HepG2 (cell line): ENCODE data around the gene NUDT7. TPM values are rescaled to one million over a fixed set of nuclear protein-coding genes. Genes with fewer than 3 reads are reported as not detected.

ENCODE experiments used
- ARNTL ChIP-seq: sonication (generic); formaldehyde crosslinking; IDR thresholded peaks from 2 replicates; pipeline ENCODE4 v1.4.0; 2020; ENCODE audit warnings: mild to moderate bottlenecking, missing genetic modification reagents
- ATF1 ChIP-seq: IDR thresholded peaks from 2 replicates; pipeline ENCODE4 v1.6.1; 2016; ENCODE audit warnings: mild to moderate bottlenecking, control low read depth
- CHD2 ChIP-seq: IDR thresholded peaks from 2 replicates; pipeline ENCODE4 v1.6.1; 2011; ENCODE audit warnings: low read depth, low read length, improper control_type of control experiment
- CREB1 ChIP-seq, 2 experiments: fragments of 450-650 bp in 1 of 2; IDR thresholded peaks; 2 replicates each; pipeline ENCODE4 v1.6.1; 2016 to 2017; ENCODE audit warnings: control low read depth in 1 of 2, mild to moderate bottlenecking in 1 of 2, missing compliant biosample characterization in 1 of 2, missing genetic modification characterization in 1 of 2
- DR1 ChIP-seq: sonication (generic); formaldehyde crosslinking; IDR thresholded peaks from 2 replicates; pipeline ENCODE4 v1.8.0; 2021; ENCODE audit warnings: mild to moderate bottlenecking, missing genetic modification reagents, inconsistent platforms
- PAXIP1 ChIP-seq: sonication (generic); formaldehyde crosslinking; conservative IDR thresholded peaks from 2 replicates; pipeline ENCODE4 v1.4.0; 2020; ENCODE audit warnings: mild to moderate bottlenecking, missing genetic modification reagents, moderate library complexity
- SALL1 ChIP-seq: sonication (generic); formaldehyde crosslinking; IDR thresholded peaks from 2 replicates; pipeline ENCODE4 v1.8.0; 2022; ENCODE audit warnings: mild to moderate bottlenecking, missing genetic modification reagents
- SNAPC5 ChIP-seq: sonication (generic); formaldehyde crosslinking; IDR thresholded peaks from 2 replicates; pipeline ENCODE4 v1.8.1; 2023; ENCODE audit warnings: mild to moderate bottlenecking, missing genetic modification reagents, borderline replicate concordance
- SP4 ChIP-seq: sonication (generic); formaldehyde crosslinking; IDR thresholded peaks from 2 replicates; pipeline ENCODE4 v1.8.1; 2023; ENCODE audit warnings: mild to moderate bottlenecking, missing genetic modification reagents
- ZFY ChIP-seq: sonication (generic); formaldehyde crosslinking; IDR thresholded peaks from 2 replicates; pipeline ENCODE4 v1.4.0; 2020; ENCODE audit warnings: missing genetic modification reagents
- ZHX2 ChIP-seq, 2 experiments: sonication (generic) in 1 of 2; formaldehyde crosslinking in 1 of 2; IDR thresholded peaks; 2 replicates each; pipeline versions ENCODE4 v1.6.1 to v1.9.0; 2014 to 2022; ENCODE audit warnings: antibody characterized with exemption in 1 of 2, borderline replicate concordance in 1 of 2, inconsistent platforms in 1 of 2, low read depth in 1 of 2, missing genetic modification reagents in 1 of 2
- ZIK1 ChIP-seq: sonication (generic); formaldehyde crosslinking; IDR thresholded peaks from 2 replicates; pipeline ENCODE4 v1.5.0; 2020; ENCODE audit warnings: mild to moderate bottlenecking, low read depth, missing genetic modification reagents, borderline replicate concordance
- ZNF879 ChIP-seq: sonication (generic); formaldehyde crosslinking; IDR thresholded peaks from 2 replicates; pipeline ENCODE4 v1.8.1; 2023; ENCODE audit warnings: missing genetic modification reagents
- polyA plus RNA-seq, 8 experiments: library from polyadenylated mRNA; depleted of rRNA in 3 of 8; stranded (reverse) in 7 of 8; unstranded in 1 of 8; fragments of >200 nt; fragmentation: Illumina TruSeq in 4 of 8; extraction: Trizol in 4 of 8; gene quantifications; 2 replicates each; pipeline versions ENCODE4 v1.2.1 to v1.2.3, GENCODE V29; 2011 to 2016; ENCODE audit warnings: low read depth in 4 of 8, missing spikeins in 1 of 8, mixed read lengths in 1 of 8; ENCODE audit not compliant: insufficient read depth in 1 of 8
- total RNA-seq, 5 experiments: library from RNA; depleted of rRNA; stranded (reverse); fragments of >200 nt; fragmentation: Illumina TruSeq; extraction: Trizol; gene quantifications; 2 replicates each; pipeline ENCODE4 v1.2.3, GENCODE V29; 2016; ENCODE audit warnings: low read depth in 1 of 5
- TF ChIP-seq, protein P1 (sequence below), 2 experiments: sonication (generic) in 1 of 2; formaldehyde crosslinking in 1 of 2; IDR thresholded peaks; 2 replicates each; pipeline versions ENCODE4 v1.5.1 to v1.6.1; 2011 to 2020; ENCODE audit warnings: borderline replicate concordance in 1 of 2, low read depth in 1 of 2, low read length in 1 of 2, mild to moderate bottlenecking in 1 of 2, missing genetic modification reagents in 1 of 2, moderate library complexity in 1 of 2
- TF ChIP-seq, protein P2 (sequence below): sonication (generic); formaldehyde crosslinking; IDR thresholded peaks from 2 replicates; pipeline ENCODE4 v1.9.0; 2021; ENCODE audit warnings: missing genetic modification reagents, mild to moderate bottlenecking, borderline replicate concordance

NUDT7 gene
- total and polyA plus RNA-seq, 2 of the 13 experiments (the other 11 are each of a cell fraction or from before 2014, with no cell fraction given): 14.3 to 23.9 TPM

DNA sequence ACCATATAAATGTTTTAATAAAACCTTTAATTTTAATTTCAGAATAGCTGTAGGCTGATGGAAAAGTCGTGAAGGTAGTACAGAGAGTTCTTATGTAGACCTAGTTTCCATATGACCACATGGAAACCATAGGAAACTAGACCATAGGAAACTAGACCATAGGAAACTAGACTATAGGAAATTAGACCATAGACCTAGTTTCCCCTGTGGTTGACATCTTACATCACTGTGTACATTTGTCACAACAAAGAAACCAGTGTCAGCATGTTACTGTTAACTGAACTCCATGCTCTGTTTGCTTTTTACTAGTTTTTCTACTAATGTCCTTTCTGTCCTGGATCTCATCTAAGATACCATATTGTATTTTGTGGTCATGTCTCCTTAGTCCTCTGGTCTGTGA lies 14.6 kb downstream of the NUDT7 start (continued):
- TF ChIP-seq PAXIP1 (peak; percentile 88), SNAPC5 (CRISPR knock-in tag) (no peak), DR1 (no peak), ATF1 (CRISPR knock-in tag) (0 out of 2 replicates have a peak, but pooled peaks have one; percentile 34), CREB1 (IDR thresholded peaks at IDR 0.05) (peak; percentile 34; the same call in 1 of the 2 replicates), CREB1 (CRISPR knock-in tag; IDR thresholded peaks at IDR 0.05) (peak; percentile 70), ZIK1 (CRISPR knock-in tag) (no peak), ZFY (CRISPR knock-in tag) (no peak), CHD2 (no peak), ARNTL (peak; percentile 25; the same call in 1 of the 2 replicates), ZHX2 (IDR thresholded peaks at IDR 0.05; ENCODE audit: low read depth) (no peak), ZHX2 (CRISPR knock-in tag; IDR thresholded peaks at IDR 0.05; ENCODE audit: borderline replicate concordance) (no peak), ZNF879 (CRISPR knock-in tag) (no peak), SP4 (CRISPR knock-in tag) (no peak), SALL1 (no peak; the same call in 1 of the 2 replicates)
- TF ChIP-seq, protein P1, sequence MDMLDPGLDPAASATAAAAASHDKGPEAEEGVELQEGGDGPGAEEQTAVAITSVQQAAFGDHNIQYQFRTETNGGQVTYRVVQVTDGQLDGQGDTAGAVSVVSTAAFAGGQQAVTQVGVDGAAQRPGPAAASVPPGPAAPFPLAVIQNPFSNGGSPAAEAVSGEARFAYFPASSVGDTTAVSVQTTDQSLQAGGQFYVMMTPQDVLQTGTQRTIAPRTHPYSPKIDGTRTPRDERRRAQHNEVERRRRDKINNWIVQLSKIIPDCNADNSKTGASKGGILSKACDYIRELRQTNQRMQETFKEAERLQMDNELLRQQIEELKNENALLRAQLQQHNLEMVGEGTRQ (IDR thresholded peaks at IDR 0.05; ENCODE audit: low read depth, low read length): no peak
- TF ChIP-seq, protein P1 (CRISPR knock-in tag; IDR thresholded peaks at IDR 0.05; ENCODE audit: borderline replicate concordance): no peak
- TF ChIP-seq, protein P2, sequence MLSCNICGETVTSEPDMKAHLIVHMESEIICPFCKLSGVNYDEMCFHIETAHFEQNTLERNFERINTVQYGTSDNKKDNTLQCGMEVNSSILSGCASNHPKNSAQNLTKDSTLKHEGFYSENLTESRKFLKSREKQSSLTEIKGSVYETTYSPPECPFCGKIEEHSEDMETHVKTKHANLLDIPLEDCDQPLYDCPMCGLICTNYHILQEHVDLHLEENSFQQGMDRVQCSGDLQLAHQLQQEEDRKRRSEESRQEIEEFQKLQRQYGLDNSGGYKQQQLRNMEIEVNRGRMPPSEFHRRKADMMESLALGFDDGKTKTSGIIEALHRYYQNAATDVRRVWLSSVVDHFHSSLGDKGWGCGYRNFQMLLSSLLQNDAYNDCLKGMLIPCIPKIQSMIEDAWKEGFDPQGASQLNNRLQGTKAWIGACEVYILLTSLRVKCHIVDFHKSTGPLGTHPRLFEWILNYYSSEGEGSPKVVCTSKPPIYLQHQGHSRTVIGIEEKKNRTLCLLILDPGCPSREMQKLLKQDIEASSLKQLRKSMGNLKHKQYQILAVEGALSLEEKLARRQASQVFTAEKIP (CRISPR knock-in tag): no peak
